Neural cell (in vitro differentiated cells): ENCODE measurements around the gene CCDC40. TPM values are rescaled to one million over a fixed set of nuclear protein-coding genes. Genes with fewer than 3 reads are reported as not detected.

Source experiments
- H2AFZ ChIP-seq: fragments of 200-600, 300-800 bp; sonication (generic), shearing (Covaris generic); 2 replicates; pipeline ENCODE4 v1.6.0; 2014; ENCODE audit warnings: low read depth, mild to moderate bottlenecking, antibody characterized with exemption, low read length, moderate library complexity
- H3F3A ChIP-seq: fragments of 200-600 bp; shearing (Covaris generic); 2 replicates; pipeline ENCODE4 v1.6.1; 2016; ENCODE audit warnings: mild to moderate bottlenecking, moderate library complexity, mixed read lengths, antibody characterized with exemption, low read length; ENCODE audit not compliant: insufficient read depth, poor library complexity, severe bottlenecking
- H3K27ac ChIP-seq: fragments of 200-600, 300-800 bp; sonication (generic), shearing (Covaris generic); 2 replicates; pipeline ENCODE4 v1.5.1; 2014; ENCODE audit warnings: mild to moderate bottlenecking, low read length, moderate library complexity
- H3K27me3 ChIP-seq: fragments of 300-800, 200-600 bp; sonication (generic), shearing (Covaris generic); 2 replicates; pipeline ENCODE4 v1.6.0; 2014; ENCODE audit warnings: mild to moderate bottlenecking, low read depth, low read length, moderate library complexity; ENCODE audit not compliant: insufficient read depth
- H3K36me3 ChIP-seq: fragments of 300-800, 200-600 bp; sonication (generic), shearing (Covaris generic); 2 replicates; pipeline ENCODE4 v1.5.1; 2014; ENCODE audit warnings: mild to moderate bottlenecking, antibody characterized with exemption, low read length, moderate library complexity; ENCODE audit not compliant: insufficient read depth
- H3K4me2 ChIP-seq: fragments of 300-800, 200-600 bp; sonication (generic), shearing (Covaris generic); 2 replicates; pipeline ENCODE4 v1.6.0; 2014; ENCODE audit warnings: mild to moderate bottlenecking, low read length
- H3K4me3 ChIP-seq: fragments of 300-800, 200-600 bp; sonication (generic), shearing (Covaris generic); 2 replicates; pipeline ENCODE4 v1.5.1; 2014; ENCODE audit warnings: mild to moderate bottlenecking, low read length, moderate library complexity
- H3K79me2 ChIP-seq: fragments of 200-600 bp; shearing (Covaris generic); replicated peaks from 2 replicates; pipeline ENCODE4 v1.6.0; 2014; ENCODE audit warnings: mild to moderate bottlenecking, low read length, moderate library complexity; ENCODE audit not compliant: insufficient read depth
- H3K9ac ChIP-seq: fragments of 300-800, 200-600 bp; sonication (generic), shearing (Covaris generic); 2 replicates; pipeline ENCODE4 v1.6.1; 2016; ENCODE audit warnings: mild to moderate bottlenecking, low read length, mixed read lengths
- H3K9me2 ChIP-seq: fragments of 200-600 bp; shearing (Covaris generic); 2 replicates; pipeline ENCODE4 v1.6.1; 2016; ENCODE audit warnings: mild to moderate bottlenecking, low read length, mixed read lengths; ENCODE audit not compliant: insufficient read depth
- H3K9me3 ChIP-seq: fragments of 200-600, 300-800 bp; sonication (generic), shearing (Covaris generic); 2 replicates; pipeline ENCODE4 v1.6.1; 2016; ENCODE audit warnings: mild to moderate bottlenecking, mixed run types, low read length, moderate library complexity, mixed read lengths
- H4K20me1 ChIP-seq: fragments of 200-600 bp; shearing (Covaris generic); 2 replicates; pipeline ENCODE4 v1.6.1; 2016; ENCODE audit warnings: mild to moderate bottlenecking, mixed run types; ENCODE audit not compliant: insufficient read depth
- CTCF ChIP-seq: fragments of 450-650 bp; IDR thresholded peaks from 2 replicates; pipeline ENCODE4 v1.5.1; 2014; ENCODE audit warnings: antibody characterized with exemption, mild to moderate bottlenecking, moderate library complexity; ENCODE audit not compliant: poor library complexity, severe bottlenecking
- EP300 ChIP-seq: fragments of 450-650 bp; conservative IDR thresholded peaks from 2 replicates; pipeline ENCODE4 v1.6.1; 2014; ENCODE audit warnings: antibody characterized with exemption, mild to moderate bottlenecking, moderate library complexity; ENCODE audit not compliant: poor library complexity, severe bottlenecking
- EZH2 ChIP-seq: fragments of 200-600, 300-800 bp; shearing (Covaris generic), sonication (generic); IDR thresholded peaks from 2 replicates; pipeline ENCODE4 v1.6.1; 2014; ENCODE audit warnings: antibody characterized with exemption, low read length, borderline replicate concordance, mild to moderate bottlenecking; ENCODE audit not compliant: insufficient read depth, poor library complexity, severe bottlenecking
- MXI1 ChIP-seq: fragments of 450-650 bp; conservative IDR thresholded peaks from 2 replicates; pipeline ENCODE4 v1.6.1; 2014; ENCODE audit warnings: antibody characterized with exemption, mild to moderate bottlenecking; ENCODE audit not compliant: poor library complexity, severe bottlenecking
- POLR2AphosphoS5 ChIP-seq: IDR thresholded peaks from 2 replicates; pipeline ENCODE4 v1.6.1; 2012
- RAD21 ChIP-seq: fragments of 450-650 bp; conservative IDR thresholded peaks from 2 replicates; pipeline ENCODE4 v1.6.1; 2014; ENCODE audit warnings: antibody characterized with exemption, mild to moderate bottlenecking, moderate library complexity
- REST ChIP-seq: IDR thresholded peaks from 2 replicates; pipeline ENCODE4 v1.6.1; 2012; ENCODE audit warnings: borderline replicate concordance
- SMC3 ChIP-seq: fragments of 450-650 bp; conservative IDR thresholded peaks from 2 replicates; pipeline ENCODE4 v1.6.1; 2014; ENCODE audit warnings: antibody characterized with exemption, mild to moderate bottlenecking, moderate library complexity; ENCODE audit not compliant: poor library complexity
- TAF1 ChIP-seq: IDR thresholded peaks from 2 replicates; pipeline ENCODE4 v1.6.1; 2012; ENCODE audit warnings: low read depth
- polyA plus RNA-seq: library from polyadenylated mRNA; depleted of rRNA; stranded (reverse); fragments of >200 nt; gene quantifications from 2 replicates; pipeline ENCODE4 v1.2.3, GENCODE V29; 2014

The CCDC40 gene
- polyA plus RNA-seq, 1 donor from 2014 or later, result 5.5 TPM

GRCh38 chr17:80132906-80133625 is 96.6 kb downstream of the CCDC40 start:
- no peaks in the 10 kb centered on the region for H3K27me3 ChIP-seq
- H3K9ac ChIP-seq, result no peak overlapping the region
- H3K9me2 ChIP-seq, result no peaks in the 10 kb centered on the region
- TF ChIP-seq SMC3 (no peak), REST (no peak), POLR2AphosphoS5 (no peak), CTCF (no peak), TAF1 (no peak), EZH2 (no peak), EP300 (no peak), MXI1 (no peak), RAD21 (no peak)
- H3K4me2 ChIP-seq, result no peak overlapping the region
- no peaks in the 10 kb centered on the region for H3K9me3 ChIP-seq
- no peaks in the 10 kb centered on the region for H4K20me1 ChIP-seq
- no peak overlapping the region for H2AFZ ChIP-seq
- no peaks in the 10 kb centered on the region for H3F3A ChIP-seq
- H3K4me3 ChIP-seq, result no peak overlapping the region
- no peaks in the 10 kb centered on the region for H3K79me2 ChIP-seq
- no peak overlapping the region for H3K27ac ChIP-seq
- peaks cover 8% of the 10 kb centered on the region for H3K36me3 ChIP-seq

- Histone ChIP-seq H3K9me3 (no peaks in the 10 kb centered on the region), H3K9me2 (no peaks in the 10 kb centered on the region), H3K4me2 (no peak overlapping the region), H3K27me3 (no peaks in the 10 kb centered on the region), H3F3A (no peaks in the 10 kb centered on the region), H2AFZ (no peak overlapping the region), H3K27ac (no peak overlapping the region), H3K79me2 (no peaks in the 10 kb centered on the region), H3K9ac (no peak overlapping the region), H4K20me1 (no peaks in the 10 kb centered on the region), H3K4me3 (no peak overlapping the region), H3K36me3 (peaks cover 8% of the 10 kb centered on the region)
- TF ChIP-seq EP300 (no peak), EZH2 (no peak), TAF1 (no peak), POLR2AphosphoS5 (no peak), SMC3 (no peak), CTCF (no peak), MXI1 (no peak)
Observed at GRCh38 chr17:80133626-80133970, 97.2 kb downstream of the CCDC40 start.
